Adipose tissue (tissue), 3 donors: ENCODE measurements around the gene EHD4. TPM values are rescaled to one million over a fixed set of nuclear protein-coding genes. Genes with fewer than 3 reads are reported as not detected.

Experiments used
- H3K27ac ChIP-seq: one replicate; pipeline ENCODE4 v1.5.1; 2013; ENCODE audit warnings: low read depth, low read length
- WGBS, 3 donors: extraction: QIAGEN DNeasy Blood & Tissue Kit; methylation state at CpG; one replicate each; pipeline ENCODE4 v1.1.7; 2013; 5-methylcytosine and 5-hydroxymethylcytosine counted together
- polyA plus RNA-seq, 3 donors: library from polyadenylated mRNA; stranded (reverse); fragments of 200-250 nt; gene quantifications; one replicate each; pipeline ENCODE4 v1.2.3, GENCODE V29; 2013
- donor health status: healthy with polysubstance abuse.
- donor health status: Bipolar disorder and iron deficiency.
- donor health status: healthy.

The EHD4 gene
- polyA plus RNA-seq, 3 donors: 5.5 to 23.6 (median 12.5) TPM

GRCh38 chr15:41847981-41848380 lies 124.4 kb downstream of the EHD4 start:
- no peak overlapping the region for H3K27ac ChIP-seq
- 95 to 96% (median 96%) methylated on average over 9 of the region's 9 CpGs for WGBS, 3 donors

DNA sequence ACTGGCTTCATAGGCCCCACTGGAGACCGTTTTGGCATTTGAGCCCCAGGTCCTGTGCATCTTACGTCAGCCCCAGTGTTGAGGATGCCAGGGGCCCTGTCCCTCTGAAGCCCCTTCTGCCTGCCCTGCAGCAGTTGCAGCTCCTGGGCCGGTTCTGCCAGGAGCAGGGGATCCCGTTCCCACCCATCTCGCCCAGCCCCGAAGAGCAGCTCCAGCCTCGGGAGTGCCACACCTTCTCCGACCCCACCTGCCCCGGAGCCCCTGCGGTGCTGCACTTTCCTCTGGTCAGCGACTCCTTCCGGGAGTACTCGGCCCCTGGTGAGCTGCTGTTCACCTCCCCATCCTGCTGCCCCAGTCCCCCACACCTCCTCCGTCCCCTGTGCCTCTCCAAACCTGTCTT lies 125.2 kb downstream of the EHD4 start:
- 86 to 96% (median 95%) methylated on average over 13 to 14 of the region's 14 CpGs for WGBS, 3 donors
- H3K27ac ChIP-seq: no peak overlapping the region

Other genes with a start within 250 kb of the EHD4 start
- 10 to 100 TPM in 1 of 3 donors, 1 to 10 TPM in 2; 4.0 to 15.1 (median 8.7) TPM for gene MAPKBP1, start 198.1 kb downstream of the EHD4 start, polyA plus RNA-seq
- gene JMJD7, start 144.5 kb downstream of the EHD4 start, polyA plus RNA-seq: 10 to 100 TPM in 2 of 3 donors, 1 to 10 TPM in 1; 8.5 to 15.5 (median 10.3) TPM
- gene PLA2G4B, start 133.7 kb downstream of the EHD4 start, polyA plus RNA-seq: 1 to 10 TPM; 6.3 to 9.6 (median 7.3) TPM
- 1 to 10 TPM in 2 of 3 donors, under 1 TPM in 1; 0.58 to 3.0 (median 1.9) TPM for gene SPTBN5, start 78.5 kb downstream of the EHD4 start, polyA plus RNA-seq
- not detected for gene PLA2G4E, start 48.5 kb upstream of the EHD4 start, polyA plus RNA-seq
- gene PLA2G4D, start 122.0 kb upstream of the EHD4 start, polyA plus RNA-seq: under 1 TPM in 1 of 3 donors, not detected in 2; 0.34 TPM
- gene PLA2G4F, start 184.1 kb upstream of the EHD4 start, polyA plus RNA-seq: under 1 TPM in 2 of 3 donors, not detected in 1; 0.09 to 0.68 TPM
- 10 to 100 TPM; 20.6 to 37.3 (median 29.9) TPM for gene VPS39, start 235.7 kb upstream of the EHD4 start, polyA plus RNA-seq